GM15510 (cell line): ENCODE results near the gene TRPM2.

Experiments
- POLR2A ChIP-seq: IDR thresholded peaks from 3 replicates; pipeline ENCODE4 v1.6.1; 2011; ENCODE audit warnings: borderline replicate concordance; ENCODE audit not compliant: insufficient read length; ENCODE audit errors: extremely low read depth

TRPM2 gene

GRCh38 chr21:44429894-44430293, 76.5 kb downstream of the TRPM2 start:
- TF ChIP-seq POLR2A: no peak

DNA sequence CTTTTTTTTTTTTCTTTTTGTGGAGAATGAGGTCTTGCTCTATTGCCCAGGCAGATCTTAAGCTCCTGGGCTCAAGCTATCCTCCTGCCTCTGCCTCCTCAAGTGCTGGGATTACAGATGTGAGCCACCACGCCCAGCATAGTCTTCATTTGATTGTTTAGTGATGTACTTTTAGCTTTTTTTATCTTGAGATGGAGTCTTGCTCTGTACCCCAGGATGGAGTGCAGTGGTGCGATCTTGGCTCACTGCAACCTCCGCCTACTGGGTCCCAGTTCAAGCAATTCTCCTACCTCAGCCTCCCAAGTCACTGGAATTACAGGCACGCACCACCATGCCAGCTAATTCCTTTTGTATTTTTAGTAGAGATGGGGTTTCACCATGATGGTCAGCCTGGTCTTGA, 77.9 kb downstream of the TRPM2 start:
- no peak for TF ChIP-seq POLR2A

GRCh38 chr21:44432841-44433790, 79.7 kb downstream of the TRPM2 start:
- TF ChIP-seq POLR2A: no peak

GRCh38 chr21:44433791-44434567, 80.6 kb downstream of the TRPM2 start:
- no peak for TF ChIP-seq POLR2A

GRCh38 chr21:44434568-44434925, 81.1 kb downstream of the TRPM2 start:
- TF ChIP-seq POLR2A: no peak

GRCh38 chr21:44434936-44435635, 81.7 kb downstream of the TRPM2 start:
- TF ChIP-seq POLR2A: no peak

- no peak for TF ChIP-seq POLR2A
These were observed 82.7 kb downstream of the TRPM2 start for GRCh38 chr21:44436111-44436611.

DNA sequence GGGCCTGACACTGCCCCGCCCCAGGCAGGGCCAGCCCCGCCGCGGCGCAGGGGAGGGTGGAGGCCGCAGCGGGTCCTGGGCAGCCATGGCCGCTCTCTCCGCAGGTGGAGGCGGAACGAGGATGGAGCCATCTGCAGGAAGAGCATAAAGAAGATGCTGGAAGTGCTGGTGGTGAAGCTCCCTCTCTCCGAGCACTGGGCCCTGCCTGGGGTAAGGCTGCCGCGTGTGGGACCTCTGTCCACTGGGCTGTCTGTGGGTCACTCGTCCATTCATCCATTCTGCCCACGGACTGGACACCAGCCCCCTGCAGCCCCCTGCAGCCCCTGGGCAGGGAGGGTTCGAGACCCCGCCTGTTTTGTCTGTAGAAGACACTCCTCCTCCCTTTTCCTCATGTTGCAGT, 83.5 kb downstream of the TRPM2 start:
- TF ChIP-seq POLR2A: no peak

- no peak for TF ChIP-seq POLR2A
These were observed 83.9 kb downstream of the TRPM2 start for GRCh38 chr21:44437371-44437695.

- no peak for TF ChIP-seq POLR2A
These were observed 84.4 kb downstream of the TRPM2 start for GRCh38 chr21:44437696-44438431.

- TF ChIP-seq POLR2A: no peak
These were observed 85.2 kb downstream of the TRPM2 start for GRCh38 chr21:44438531-44439210.

- TF ChIP-seq POLR2A: no peak
These were observed 85.8 kb downstream of the TRPM2 start for GRCh38 chr21:44439211-44439600.

- TF ChIP-seq POLR2A: no peak
These were observed 87.0 kb downstream of the TRPM2 start for GRCh38 chr21:44440241-44441040.
